PC-3 (cell line): ENCODE data around the gene DHRS7.

ENCODE experiments used
- CTCF ChIP-seq: fragments of 300-600 bp; sonication (generic); conservative IDR thresholded peaks from 2 replicates; pipeline ENCODE4 v1.5.1; 2017; ENCODE audit warnings: antibody characterized with exemption, low read depth, mild to moderate bottlenecking, low read length
- EZH2phosphoT487 ChIP-seq: fragments of 300-600 bp; sonication (generic); IDR thresholded peaks from 2 replicates; pipeline ENCODE4 v1.6.1; 2018; ENCODE audit warnings: mild to moderate bottlenecking, antibody characterized with exemption, low read length, borderline replicate concordance

GRCh38 chr14:60184905-60185555 lies 19.8 kb upstream of the DHRS7 start:
- TF ChIP-seq EZH2phosphoT487 = no peak
- TF ChIP-seq CTCF = no peak
